ENCODE measurements around the gene TBX15. TPM values are rescaled to one million over a fixed set of nuclear protein-coding genes. Genes with fewer than 3 reads are reported as not detected.

Gene TBX15
- total RNA-seq, 4 donors from 2014 or later = 1.8 to 4.1 (median 3.2) TPM

DNA sequence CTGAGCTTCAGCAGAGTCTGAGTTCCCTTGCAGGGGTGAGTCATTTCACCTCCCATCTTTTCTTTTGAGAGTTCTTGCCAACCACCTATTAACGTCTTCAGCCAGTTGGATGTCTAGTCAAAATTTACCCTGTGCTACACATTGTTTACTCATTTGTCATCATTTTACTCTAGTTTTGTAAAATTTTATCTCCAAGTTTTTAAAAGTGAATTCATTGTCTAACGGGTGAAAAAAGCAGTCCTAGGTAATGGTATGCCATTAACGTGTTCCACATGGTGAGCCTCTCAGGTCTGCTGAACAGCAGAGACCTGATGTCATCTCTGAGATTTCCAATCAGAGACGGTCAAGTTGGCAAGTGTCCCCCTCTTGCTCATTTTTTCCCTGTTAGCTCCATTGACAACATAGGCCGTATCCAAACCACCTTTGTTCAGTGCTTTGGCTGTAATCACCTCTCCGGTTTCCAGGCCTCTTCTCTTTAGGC, 85.4 kb downstream of the TBX15 start:
- no peak for DNase-seq (ENCODE audit: low spot score)
- TF ChIP-seq, protein P1, sequence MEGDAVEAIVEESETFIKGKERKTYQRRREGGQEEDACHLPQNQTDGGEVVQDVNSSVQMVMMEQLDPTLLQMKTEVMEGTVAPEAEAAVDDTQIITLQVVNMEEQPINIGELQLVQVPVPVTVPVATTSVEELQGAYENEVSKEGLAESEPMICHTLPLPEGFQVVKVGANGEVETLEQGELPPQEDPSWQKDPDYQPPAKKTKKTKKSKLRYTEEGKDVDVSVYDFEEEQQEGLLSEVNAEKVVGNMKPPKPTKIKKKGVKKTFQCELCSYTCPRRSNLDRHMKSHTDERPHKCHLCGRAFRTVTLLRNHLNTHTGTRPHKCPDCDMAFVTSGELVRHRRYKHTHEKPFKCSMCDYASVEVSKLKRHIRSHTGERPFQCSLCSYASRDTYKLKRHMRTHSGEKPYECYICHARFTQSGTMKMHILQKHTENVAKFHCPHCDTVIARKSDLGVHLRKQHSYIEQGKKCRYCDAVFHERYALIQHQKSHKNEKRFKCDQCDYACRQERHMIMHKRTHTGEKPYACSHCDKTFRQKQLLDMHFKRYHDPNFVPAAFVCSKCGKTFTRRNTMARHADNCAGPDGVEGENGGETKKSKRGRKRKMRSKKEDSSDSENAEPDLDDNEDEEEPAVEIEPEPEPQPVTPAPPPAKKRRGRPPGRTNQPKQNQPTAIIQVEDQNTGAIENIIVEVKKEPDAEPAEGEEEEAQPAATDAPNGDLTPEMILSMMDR (IDR thresholded peaks at IDR 0.05) = no peak
- ATAC-seq (ENCODE audit: low FRiP score) = no peak

DNA sequence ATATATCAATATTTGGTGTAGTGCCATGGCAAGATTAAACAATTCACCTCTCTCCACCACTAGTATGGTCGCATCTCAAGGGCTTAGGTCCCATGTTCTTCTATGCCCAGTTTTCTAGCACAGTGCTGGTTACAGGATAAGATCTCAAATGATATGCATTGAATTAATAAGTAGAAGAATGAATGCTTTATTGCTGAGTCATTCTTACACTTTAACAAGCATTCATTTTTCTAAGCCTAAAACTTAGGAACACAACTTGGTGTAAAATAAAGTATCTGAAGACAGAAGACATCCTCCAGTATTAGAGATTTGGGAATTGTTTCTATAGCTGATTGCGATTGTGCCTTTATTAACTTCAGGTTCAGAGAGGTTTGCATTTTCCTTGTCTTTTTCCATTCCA, 85.8 kb downstream of the TBX15 start:
- TF ChIP-seq, protein P1 (IDR thresholded peaks at IDR 0.05) = no peak
- DNase-seq (ENCODE audit: low spot score) (no peak), ATAC-seq (ENCODE audit: low FRiP score) (no peak)

DNA sequence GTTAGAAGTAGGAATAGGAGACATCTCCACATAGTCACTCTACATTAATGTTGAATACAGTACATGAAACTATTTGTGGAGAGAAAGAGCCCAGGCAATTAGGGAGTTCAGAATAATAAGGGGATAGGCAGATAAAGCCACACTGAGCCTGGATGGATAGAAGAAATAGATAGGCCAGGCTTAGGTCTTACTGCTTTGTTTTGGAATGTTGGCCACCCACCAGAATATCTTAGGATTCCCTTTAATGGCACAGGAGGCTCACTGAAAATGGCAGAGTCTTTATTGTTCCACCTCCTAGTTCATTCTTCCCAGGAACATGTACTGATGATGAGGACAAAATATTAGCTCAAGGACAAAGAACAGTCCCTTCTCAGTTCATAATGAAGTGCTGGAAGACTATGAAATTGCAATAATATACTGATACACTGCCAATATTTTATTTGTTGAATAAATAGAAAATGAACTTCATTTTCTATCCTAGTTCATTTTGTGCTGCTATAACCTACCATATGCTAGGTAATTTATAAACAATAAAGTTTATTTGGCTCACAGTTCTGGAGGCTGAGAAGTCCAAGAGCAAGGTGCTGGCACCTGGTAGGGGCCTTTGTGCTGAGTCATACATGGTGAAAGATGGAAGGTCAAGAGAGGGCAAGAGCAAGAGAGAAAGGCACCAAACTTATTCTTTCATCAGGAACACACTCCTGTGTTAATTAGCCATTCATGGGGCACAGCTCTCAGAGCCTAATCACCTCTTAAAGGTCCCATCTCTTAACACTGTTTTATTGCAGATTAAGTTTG, 87.3 kb downstream of the TBX15 start:
- TF ChIP-seq, protein P1 (IDR thresholded peaks at IDR 0.05) = no peak
- ATAC-seq (ENCODE audit: low FRiP score) (no peak), DNase-seq (ENCODE audit: low spot score) (no peak)

DNA sequence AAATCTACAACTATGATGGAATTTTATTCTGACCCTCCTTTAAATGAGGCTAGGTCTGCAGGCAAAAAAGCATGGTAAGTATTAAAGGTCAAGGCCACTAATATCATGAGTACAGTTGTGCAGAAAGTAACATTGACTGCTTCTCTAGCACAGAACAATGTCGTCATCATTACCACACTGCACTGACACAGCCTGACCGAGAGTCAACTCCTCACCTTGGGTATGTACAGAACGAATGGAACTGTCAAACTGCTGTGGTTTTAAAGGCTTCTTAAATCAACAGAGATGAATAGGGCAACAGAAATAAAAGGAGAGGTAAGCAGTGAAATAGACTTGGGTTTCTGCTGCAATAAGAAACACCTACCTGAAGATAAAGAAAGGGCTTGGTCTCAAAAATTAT, 88.8 kb downstream of the TBX15 start:
- ATAC-seq (ENCODE audit: low FRiP score) = no peak
- no peak for DNase-seq (ENCODE audit: low spot score)
- TF ChIP-seq, protein P1 (IDR thresholded peaks at IDR 0.05) = no peak

DNA sequence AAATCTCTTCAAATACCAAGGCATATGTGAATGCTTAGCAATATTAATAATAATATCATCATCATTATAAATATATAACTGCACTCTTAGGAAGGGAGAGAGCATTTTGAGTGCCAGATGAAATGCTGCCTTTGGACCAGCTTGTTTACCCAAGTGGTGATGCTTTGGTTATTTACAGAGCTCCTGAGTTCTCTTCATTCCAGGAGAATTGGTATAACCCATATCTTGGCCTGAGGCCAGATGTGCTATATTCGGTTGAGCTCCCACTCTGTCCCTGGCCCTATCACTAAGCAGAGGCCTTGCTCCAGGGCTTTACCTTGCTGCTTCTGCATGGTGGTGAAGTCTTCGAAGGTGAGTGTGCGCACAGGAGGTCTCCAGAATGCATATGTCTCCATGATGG, 89.4 kb downstream of the TBX15 start:
- DNase-seq (ENCODE audit: low spot score) = no peak
- TF ChIP-seq, protein P1 (IDR thresholded peaks at IDR 0.05) = no peak
- no peak for ATAC-seq (ENCODE audit: low FRiP score)

DNA sequence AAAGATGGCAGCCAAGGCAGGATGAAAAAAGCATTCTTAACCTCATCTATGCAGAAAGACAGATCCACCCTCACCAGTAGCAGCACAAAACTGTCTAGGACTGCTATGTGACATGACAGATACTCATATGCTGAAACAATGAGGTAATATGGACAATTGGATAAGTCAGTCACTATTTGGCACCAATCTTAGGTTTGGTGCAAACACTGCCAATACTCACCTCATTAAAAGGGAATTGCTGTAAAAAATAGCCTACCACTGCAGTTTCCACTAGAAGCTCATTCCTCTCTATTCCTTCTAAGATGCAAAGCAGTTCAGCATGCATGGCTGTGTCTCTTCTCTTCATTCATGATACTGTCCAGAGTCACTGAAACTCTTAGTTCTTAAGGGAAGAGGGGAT, 91.7 kb downstream of the TBX15 start:
- no peak for DNase-seq (ENCODE audit: low spot score)
- TF ChIP-seq, protein P1 (IDR thresholded peaks at IDR 0.05) = no peak
- no peak for ATAC-seq (ENCODE audit: low FRiP score)

DNA sequence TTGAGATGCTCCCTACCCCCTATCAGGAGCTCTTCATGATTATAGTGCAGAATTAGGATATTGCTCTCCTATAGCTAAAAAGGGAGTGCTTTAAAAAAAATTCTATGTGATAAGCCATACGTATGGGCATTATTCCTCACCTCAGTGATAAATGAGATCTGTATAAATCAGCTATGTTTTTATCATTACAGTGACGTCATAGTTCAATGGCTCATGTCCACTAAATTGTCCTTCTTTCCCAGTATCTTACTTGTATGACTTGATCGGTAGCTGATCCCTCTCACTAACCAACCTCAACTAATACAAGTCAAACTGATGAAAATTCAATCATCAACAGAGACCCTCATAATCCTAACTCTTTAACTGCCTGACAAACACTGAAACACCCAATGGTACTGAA, 93.3 kb downstream of the TBX15 start:
- DNase-seq (ENCODE audit: low spot score) (no peak), ATAC-seq (ENCODE audit: low FRiP score) (no peak)
- TF ChIP-seq, protein P1 (IDR thresholded peaks at IDR 0.05) = no peak
